Fibroblast of lung (primary cell): ENCODE measurements around the gene CLDN7. TPM values are rescaled to one million over a fixed set of nuclear protein-coding genes. Genes with fewer than 3 reads are reported as not detected.

Source experiments
- DNase-seq, 2 donors: peaks; one replicate each; pipeline versions ENCODE4 v3.0.0 to v3.0.0-alpha.2; 2010; ENCODE audit warnings: low read depth in 2 of 2
- H2AFZ ChIP-seq: 2 replicates; pipeline ENCODE4 v1.5.1; 2012; ENCODE audit warnings: low read length, control low read depth, inconsistent platforms
- H3K27ac ChIP-seq: 2 replicates; pipeline ENCODE4 v1.5.1; 2011; ENCODE audit warnings: low read length, control low read depth; ENCODE audit not compliant: insufficient read depth
- H3K27me3 ChIP-seq: 2 replicates; pipeline ENCODE4 v1.5.1; 2011; ENCODE audit warnings: mild to moderate bottlenecking, low read length; ENCODE audit not compliant: control insufficient read depth, insufficient read depth
- H3K36me3 ChIP-seq: 2 replicates; pipeline ENCODE4 v1.5.1; 2011; ENCODE audit warnings: low read length; ENCODE audit not compliant: control insufficient read depth, insufficient read depth
- H3K4me1 ChIP-seq: 2 replicates; pipeline ENCODE4 v1.5.1; 2011; ENCODE audit warnings: low read length; ENCODE audit not compliant: control insufficient read depth, insufficient read depth; ENCODE audit errors: extremely low read depth
- H3K4me2 ChIP-seq: 2 replicates; pipeline ENCODE4 v1.5.1; 2011; ENCODE audit warnings: low read length, control low read depth; ENCODE audit not compliant: insufficient read depth; ENCODE audit errors: extremely low read depth
- H3K4me3 ChIP-seq, 4 experiments: fragments of 200-600 bp in 1 of 4; sonication (generic) in 1 of 4; replicated peaks in 1 of 4; 2 replicates each; pipeline ENCODE4 v1.5.1; 2011 to 2016; ENCODE audit warnings: low read length in 4 of 4, low read depth in 3 of 4, mild to moderate bottlenecking in 3 of 4, control low read depth in 2 of 4, inconsistent platforms in 1 of 4, mixed read lengths in 1 of 4; ENCODE audit not compliant: insufficient read depth in 1 of 4; ENCODE audit errors: control extremely low read depth in 1 of 4
- H3K79me2 ChIP-seq: 2 replicates; pipeline ENCODE4 v1.5.1; 2012; ENCODE audit warnings: mild to moderate bottlenecking, low read length, inconsistent platforms; ENCODE audit not compliant: control insufficient read depth, insufficient read depth
- H3K9ac ChIP-seq: 2 replicates; pipeline ENCODE4 v1.5.1; 2011; ENCODE audit warnings: mild to moderate bottlenecking, low read length, control low read depth; ENCODE audit not compliant: insufficient read depth
- H3K9me3 ChIP-seq: 2 replicates; pipeline ENCODE4 v1.5.1; 2012; ENCODE audit warnings: low read depth, low read length; ENCODE audit not compliant: control insufficient read depth, insufficient read depth
- H4K20me1 ChIP-seq: 2 replicates; pipeline ENCODE4 v1.5.1; 2011; ENCODE audit warnings: low read length; ENCODE audit not compliant: control insufficient read depth, insufficient read depth; ENCODE audit errors: extremely low read depth
- EZH2 ChIP-seq: IDR thresholded peaks from 2 replicates; pipeline ENCODE4 v1.5.1; 2012; ENCODE audit warnings: low read length, control low read depth, mild to moderate bottlenecking; ENCODE audit errors: missing control alignments
- polyA plus RNA-seq, 2 donors: library from polyadenylated mRNA; depleted of rRNA in 1 of 2; stranded (reverse) in 1 of 2; unstranded in 1 of 2; fragments of >200 nt; gene quantifications; 2 replicates each; pipeline ENCODE4 v1.2.1, GENCODE V29; 2011 to 2012; ENCODE audit warnings: missing spikeins in 1 of 2
- total RNA-seq: library from RNA; depleted of rRNA; stranded (reverse); fragments of >200 nt; gene quantifications from 2 replicates; pipeline ENCODE4 v1.2.1, GENCODE V29; 2014
- TF ChIP-seq, protein P1 (sequence below), 2 donors: IDR thresholded peaks in 1 of 2; conservative IDR thresholded peaks in 1 of 2; 1 replicate in 1 of 2; 2 replicates in 1 of 2; pipeline ENCODE4 v1.5.1; 2011 to 2012; ENCODE audit warnings: low read length in 2 of 2, control low read depth in 1 of 2, inconsistent platforms in 1 of 2, low read depth in 1 of 2, mild to moderate bottlenecking in 1 of 2

CLDN7 gene
- total and polyA plus RNA-seq, 2 donors (not counting 1 experiment from before 2014, with no cell fraction given) = 1.0 to 17.2 TPM

DNA sequence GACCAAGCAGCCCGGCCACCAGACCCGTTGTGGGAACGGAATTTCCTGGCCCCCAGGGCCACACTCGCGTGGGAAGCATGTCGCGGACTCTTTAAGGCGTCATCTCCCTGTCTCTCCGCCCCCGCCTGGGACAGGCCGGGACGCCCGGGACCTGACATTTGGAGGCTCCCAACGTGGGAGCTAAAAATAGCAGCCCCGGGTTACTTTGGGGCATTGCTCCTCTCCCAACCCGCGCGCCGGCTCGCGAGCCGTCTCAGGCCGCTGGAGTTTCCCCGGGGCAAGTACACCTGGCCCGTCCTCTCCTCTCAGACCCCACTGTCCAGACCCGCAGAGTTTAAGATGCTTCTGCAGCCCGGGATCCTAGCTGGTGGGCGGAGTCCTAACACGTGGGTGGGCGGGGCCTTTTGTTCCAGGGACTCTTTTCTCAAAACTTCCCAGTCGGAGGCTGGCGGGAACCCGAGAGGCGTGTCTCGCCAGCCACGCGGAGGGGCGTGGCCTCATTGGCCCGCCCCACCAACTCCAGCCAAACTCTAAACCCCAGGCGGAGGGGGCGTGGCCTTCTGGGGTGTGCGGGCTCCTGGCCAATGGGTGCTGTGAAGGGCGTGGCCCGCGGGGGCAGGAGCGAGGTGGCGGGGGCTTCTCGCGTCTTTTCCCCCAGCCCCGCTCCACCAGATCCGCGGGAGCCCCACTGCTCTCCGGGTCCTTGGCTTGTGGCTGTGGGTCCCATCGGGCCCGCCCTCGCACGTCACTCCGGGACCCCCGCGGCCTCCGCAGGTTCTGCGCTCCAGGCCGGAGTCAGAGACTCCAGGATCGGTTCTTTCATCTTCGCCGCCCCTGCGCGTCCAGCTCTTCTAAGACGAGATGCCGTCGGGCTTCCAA is 19.0 kb upstream of the CLDN7 start, which contains the start of gene SLC2A4:
SLC2A4 (plus strand) TSS at position 645 of the 879 bp plus-strand sequence; CDS start at position 862, 217 bp downstream.
- peak within 1 kb of the TSS; percentile 100 for H3K4me2 ChIP-seq
- H3K9ac ChIP-seq = peak within 1 kb of the TSS; percentile 53
- H4K20me1 ChIP-seq = no peaks in the 10 kb centered on the region

DNA sequence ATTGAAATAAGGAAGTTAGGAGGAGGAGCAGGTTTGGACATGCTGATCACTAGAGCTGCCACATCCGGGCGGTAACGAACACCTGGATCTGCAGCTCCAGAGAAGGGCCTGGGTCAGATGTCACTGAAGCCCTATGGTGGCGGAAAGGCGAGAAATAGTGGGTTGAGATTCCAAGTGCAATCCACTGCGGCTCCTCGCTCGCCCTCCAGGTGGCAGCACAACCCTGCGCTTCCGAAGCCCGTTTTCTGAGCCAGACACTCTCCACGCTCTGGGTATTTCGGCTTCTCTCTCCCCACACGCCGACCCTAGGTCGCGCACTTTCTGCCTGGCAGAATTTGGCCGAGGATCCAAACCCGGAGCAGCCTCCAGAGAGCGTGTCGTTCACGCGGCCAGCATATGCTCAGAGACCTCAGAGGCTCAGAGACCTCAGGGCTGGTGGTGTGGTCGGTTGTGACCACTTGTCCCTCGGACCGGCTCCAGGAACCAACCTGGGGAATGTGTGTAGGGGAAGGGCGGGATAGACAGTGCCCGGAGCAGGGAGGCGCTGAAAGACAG is 18.3 kb upstream of the CLDN7 start:
- Histone ChIP-seq H3K27ac (peak overlapping the region; percentile 43), H3K9me3 (no peaks in the 10 kb centered on the region), H3K4me3 (peak overlapping the region; percentile 32 to 53 (median 50)), H3K9ac (peak overlapping the region; percentile 53), H3K4me1 (peaks cover 8% of the 10 kb centered on the region), H2AFZ (peak overlapping the region; percentile 60), H3K27me3 (peaks cover 28% of the 10 kb centered on the region), H3K36me3 (no peaks in the 10 kb centered on the region), H3K79me2 (no peaks in the 10 kb centered on the region), H3K4me2 (peak overlapping the region; percentile 100), H4K20me1 (no peaks in the 10 kb centered on the region)
- no peak for TF ChIP-seq EZH2
- TF ChIP-seq, protein P1, sequence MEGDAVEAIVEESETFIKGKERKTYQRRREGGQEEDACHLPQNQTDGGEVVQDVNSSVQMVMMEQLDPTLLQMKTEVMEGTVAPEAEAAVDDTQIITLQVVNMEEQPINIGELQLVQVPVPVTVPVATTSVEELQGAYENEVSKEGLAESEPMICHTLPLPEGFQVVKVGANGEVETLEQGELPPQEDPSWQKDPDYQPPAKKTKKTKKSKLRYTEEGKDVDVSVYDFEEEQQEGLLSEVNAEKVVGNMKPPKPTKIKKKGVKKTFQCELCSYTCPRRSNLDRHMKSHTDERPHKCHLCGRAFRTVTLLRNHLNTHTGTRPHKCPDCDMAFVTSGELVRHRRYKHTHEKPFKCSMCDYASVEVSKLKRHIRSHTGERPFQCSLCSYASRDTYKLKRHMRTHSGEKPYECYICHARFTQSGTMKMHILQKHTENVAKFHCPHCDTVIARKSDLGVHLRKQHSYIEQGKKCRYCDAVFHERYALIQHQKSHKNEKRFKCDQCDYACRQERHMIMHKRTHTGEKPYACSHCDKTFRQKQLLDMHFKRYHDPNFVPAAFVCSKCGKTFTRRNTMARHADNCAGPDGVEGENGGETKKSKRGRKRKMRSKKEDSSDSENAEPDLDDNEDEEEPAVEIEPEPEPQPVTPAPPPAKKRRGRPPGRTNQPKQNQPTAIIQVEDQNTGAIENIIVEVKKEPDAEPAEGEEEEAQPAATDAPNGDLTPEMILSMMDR (conservative IDR thresholded peaks at IDR 0.05 in 1 of 2, IDR thresholded peaks at IDR 0.05 in 1 of 2; ENCODE audit: low read depth in 1 of 2, low read length in 2 of 2) = peak; percentile 80 to 96
- DNase-seq = peak; percentile 60 to 78

More for the DNA sequence above, 19.0 kb upstream of the CLDN7 start, which contains the start of gene SLC2A4:
- Histone ChIP-seq H3K36me3 (no peaks in the 10 kb centered on the region), H3K27me3 (peaks cover 34% of the 10 kb centered on the region), H3K27ac (peak within 1 kb of the TSS; percentile 43), H2AFZ (peak within 1 kb of the TSS; percentile 60), H3K4me3 (peak within 1 kb of the TSS; percentile 32 to 53 (median 50)), H3K79me2 (no peaks in the 10 kb centered on the region), H3K4me1 (peaks cover 8% of the 10 kb centered on the region), H3K9me3 (no peaks in the 10 kb centered on the region)
- TF ChIP-seq, protein P1 (conservative IDR thresholded peaks at IDR 0.05 in 1 of 2, IDR thresholded peaks at IDR 0.05 in 1 of 2; ENCODE audit: low read depth in 1 of 2, low read length in 2 of 2) = no peak
- no peak for TF ChIP-seq EZH2
- DNase-seq = peak; percentile 82 to 93

DNA sequence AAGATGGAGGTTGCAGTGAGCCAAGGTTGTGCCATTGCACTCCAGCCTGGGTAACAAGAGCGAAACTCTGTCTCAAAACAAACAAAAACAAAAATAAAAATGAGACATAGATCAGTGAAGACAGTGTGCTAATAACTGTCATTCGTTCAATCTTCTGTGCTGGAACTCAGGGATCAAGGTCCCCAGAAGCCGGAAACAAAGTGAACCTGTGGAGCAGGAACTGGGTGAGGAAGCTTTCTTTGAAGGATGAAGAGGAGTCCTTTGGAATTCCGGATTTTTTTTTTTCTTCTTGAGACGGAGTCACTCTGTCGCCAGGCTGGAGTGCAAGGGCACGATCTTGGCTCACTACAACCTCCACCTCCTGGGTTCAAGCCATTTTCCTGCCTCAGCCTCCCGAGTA is 17.2 kb upstream of the CLDN7 start:
- Histone ChIP-seq H3K27me3 (peaks cover 19% of the 10 kb centered on the region), H3K79me2 (no peaks in the 10 kb centered on the region), H3K4me3 (no peak overlapping the region), H3K4me2 (no peak overlapping the region), H3K36me3 (no peaks in the 10 kb centered on the region), H3K4me1 (peaks cover 8% of the 10 kb centered on the region), H4K20me1 (no peaks in the 10 kb centered on the region), H3K9me3 (no peaks in the 10 kb centered on the region), H3K27ac (no peak overlapping the region), H3K9ac (no peak overlapping the region), H2AFZ (no peak overlapping the region)
- TF ChIP-seq, protein P1 (conservative IDR thresholded peaks at IDR 0.05 in 1 of 2, IDR thresholded peaks at IDR 0.05 in 1 of 2; ENCODE audit: low read depth in 1 of 2, low read length in 2 of 2) = no peak
- TF ChIP-seq EZH2 = no peak
- no peak for DNase-seq
